GM12878 (cell line): Measurements from ENCODE around the gene GGT5.
"Not testable (repeated sequence)": the region's sequence is repeated elsewhere in the genome, so short reads cannot be mapped to it uniquely, and the experiment has no call there.

Experiments used
- NFIC ChIP-seq: IDR thresholded peaks from 2 replicates; pipeline ENCODE4 v1.6.1; 2012; ENCODE audit warnings: low read depth, mild to moderate bottlenecking, inconsistent platforms, low read length, moderate library complexity
- SRF ChIP-seq, 2 experiments: IDR thresholded peaks; 2 replicates each; pipeline ENCODE4 v1.6.1; 2011; ENCODE audit warnings: low read depth in 2 of 2, low read length in 2 of 2, mild to moderate bottlenecking in 1 of 2, moderate library complexity in 1 of 2
- YY1 ChIP-seq: IDR thresholded peaks from 2 replicates; pipeline ENCODE4 v1.6.1; 2011; ENCODE audit warnings: low read depth, mild to moderate bottlenecking, low read length
- TF ChIP-seq, protein P1 (sequence below): IDR thresholded peaks from 2 replicates; pipeline ENCODE4 v1.6.1; 2012; ENCODE audit warnings: mild to moderate bottlenecking, low read depth, low read length
- TF ChIP-seq, protein P2 (sequence below), 3 experiments: IDR thresholded peaks in 2 of 3; conservative IDR thresholded peaks in 1 of 3; 2 replicates each; pipeline ENCODE4 v1.5.1; 2011; ENCODE audit warnings: low read depth in 3 of 3, low read length in 3 of 3, mild to moderate bottlenecking in 3 of 3, control low read depth in 2 of 3, moderate library complexity in 2 of 3, inconsistent platforms in 1 of 3, mixed read lengths in 1 of 3; ENCODE audit not compliant: control insufficient read depth in 2 of 3, insufficient read depth in 1 of 3; ENCODE audit errors: extremely low read depth in 1 of 3

DNA sequence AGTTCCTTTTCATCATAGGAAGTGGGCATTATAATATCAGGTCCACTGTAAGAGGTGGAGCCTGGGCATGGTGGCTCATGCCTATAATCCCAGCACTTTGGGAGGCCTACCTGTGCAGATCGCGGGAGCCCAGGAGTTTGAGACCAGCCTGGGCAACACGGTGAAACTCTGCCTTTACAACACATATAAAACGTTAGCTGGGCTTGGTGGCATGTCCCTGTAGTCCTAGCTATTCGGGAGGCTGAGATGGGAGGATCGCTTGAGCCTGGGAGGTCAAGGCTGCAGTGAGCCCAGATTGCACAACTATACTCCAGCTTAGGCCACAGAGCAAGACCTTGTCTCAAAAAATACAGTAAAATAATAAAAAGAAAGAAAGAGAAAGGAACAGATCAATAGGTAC, 21.6 kb upstream of the GGT5 start:
- TF ChIP-seq SRF (IDR thresholded peaks at IDR 0.05; ENCODE audit: low read depth in 2 of 2, low read length in 2 of 2); YY1; NFIC: not testable (repeated sequence)
- TF ChIP-seq, protein P1, sequence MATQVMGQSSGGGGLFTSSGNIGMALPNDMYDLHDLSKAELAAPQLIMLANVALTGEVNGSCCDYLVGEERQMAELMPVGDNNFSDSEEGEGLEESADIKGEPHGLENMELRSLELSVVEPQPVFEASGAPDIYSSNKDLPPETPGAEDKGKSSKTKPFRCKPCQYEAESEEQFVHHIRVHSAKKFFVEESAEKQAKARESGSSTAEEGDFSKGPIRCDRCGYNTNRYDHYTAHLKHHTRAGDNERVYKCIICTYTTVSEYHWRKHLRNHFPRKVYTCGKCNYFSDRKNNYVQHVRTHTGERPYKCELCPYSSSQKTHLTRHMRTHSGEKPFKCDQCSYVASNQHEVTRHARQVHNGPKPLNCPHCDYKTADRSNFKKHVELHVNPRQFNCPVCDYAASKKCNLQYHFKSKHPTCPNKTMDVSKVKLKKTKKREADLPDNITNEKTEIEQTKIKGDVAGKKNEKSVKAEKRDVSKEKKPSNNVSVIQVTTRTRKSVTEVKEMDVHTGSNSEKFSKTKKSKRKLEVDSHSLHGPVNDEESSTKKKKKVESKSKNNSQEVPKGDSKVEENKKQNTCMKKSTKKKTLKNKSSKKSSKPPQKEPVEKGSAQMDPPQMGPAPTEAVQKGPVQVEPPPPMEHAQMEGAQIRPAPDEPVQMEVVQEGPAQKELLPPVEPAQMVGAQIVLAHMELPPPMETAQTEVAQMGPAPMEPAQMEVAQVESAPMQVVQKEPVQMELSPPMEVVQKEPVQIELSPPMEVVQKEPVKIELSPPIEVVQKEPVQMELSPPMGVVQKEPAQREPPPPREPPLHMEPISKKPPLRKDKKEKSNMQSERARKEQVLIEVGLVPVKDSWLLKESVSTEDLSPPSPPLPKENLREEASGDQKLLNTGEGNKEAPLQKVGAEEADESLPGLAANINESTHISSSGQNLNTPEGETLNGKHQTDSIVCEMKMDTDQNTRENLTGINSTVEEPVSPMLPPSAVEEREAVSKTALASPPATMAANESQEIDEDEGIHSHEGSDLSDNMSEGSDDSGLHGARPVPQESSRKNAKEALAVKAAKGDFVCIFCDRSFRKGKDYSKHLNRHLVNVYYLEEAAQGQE = not testable (repeated sequence)
- TF ChIP-seq, protein P2, sequence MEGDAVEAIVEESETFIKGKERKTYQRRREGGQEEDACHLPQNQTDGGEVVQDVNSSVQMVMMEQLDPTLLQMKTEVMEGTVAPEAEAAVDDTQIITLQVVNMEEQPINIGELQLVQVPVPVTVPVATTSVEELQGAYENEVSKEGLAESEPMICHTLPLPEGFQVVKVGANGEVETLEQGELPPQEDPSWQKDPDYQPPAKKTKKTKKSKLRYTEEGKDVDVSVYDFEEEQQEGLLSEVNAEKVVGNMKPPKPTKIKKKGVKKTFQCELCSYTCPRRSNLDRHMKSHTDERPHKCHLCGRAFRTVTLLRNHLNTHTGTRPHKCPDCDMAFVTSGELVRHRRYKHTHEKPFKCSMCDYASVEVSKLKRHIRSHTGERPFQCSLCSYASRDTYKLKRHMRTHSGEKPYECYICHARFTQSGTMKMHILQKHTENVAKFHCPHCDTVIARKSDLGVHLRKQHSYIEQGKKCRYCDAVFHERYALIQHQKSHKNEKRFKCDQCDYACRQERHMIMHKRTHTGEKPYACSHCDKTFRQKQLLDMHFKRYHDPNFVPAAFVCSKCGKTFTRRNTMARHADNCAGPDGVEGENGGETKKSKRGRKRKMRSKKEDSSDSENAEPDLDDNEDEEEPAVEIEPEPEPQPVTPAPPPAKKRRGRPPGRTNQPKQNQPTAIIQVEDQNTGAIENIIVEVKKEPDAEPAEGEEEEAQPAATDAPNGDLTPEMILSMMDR (IDR thresholded peaks at IDR 0.05 in 2 of 3, conservative IDR thresholded peaks at IDR 0.05 in 1 of 3; ENCODE audit: control insufficient read depth in 2 of 3, extremely low read depth in 1 of 3, insufficient read depth in 1 of 3, low read depth in 3 of 3, low read length in 3 of 3) = not testable (repeated sequence)
